Testis (tissue), 2 donors: ENCODE data around the gene COX14.

Experiments used
- CTCF ChIP-seq, 3 experiments: fragments of 450-650 bp in 2 of 3; fragments of 200-600 bp in 1 of 3; sonication (generic) in 1 of 3; IDR thresholded peaks; one replicate each; pipeline ENCODE4 v1.5.1; 2016 to 2019; ENCODE audit warnings: antibody characterized with exemption in 3 of 3, mild to moderate bottlenecking in 2 of 3, moderate library complexity in 1 of 3
- POLR2A ChIP-seq: fragments of 450-650 bp; IDR thresholded peaks from one replicate; pipeline ENCODE4 v1.6.1; 2017; ENCODE audit warnings: antibody characterized with exemption, mild to moderate bottlenecking, moderate library complexity

GRCh38 chr12:50062728-50063460 is 49.1 kb upstream of the COX14 start:
- TF ChIP-seq POLR2A (no peak), CTCF (IDR thresholded peaks at IDR 0.05) (no peak)
